Tibial nerve (tissue), 4 donors: Measurements from ENCODE around the gene AKAIN1. TPM values are rescaled to one million over a fixed set of nuclear protein-coding genes. Genes with fewer than 3 reads are reported as not detected.

Experiments used
- DNase-seq, 2 donors: peaks; one replicate each; pipeline ENCODE4 v3.0.0-alpha.2; 2019; ENCODE audit warnings: low spot score in 2 of 2
- H3K27ac ChIP-seq, 4 donors: fragments of 200-600 bp; sonication (generic) in 3 of 4; one replicate each; pipeline ENCODE4 v1.5.1; 2017 to 2019; ENCODE audit warnings: mild to moderate bottlenecking in 1 of 4
- H3K27me3 ChIP-seq, 2 donors: fragments of 200-600 bp; sonication (generic) in 1 of 2; one replicate each; pipeline versions ENCODE4 v1.5.1 to v1.6.0; 2017 to 2019
- H3K36me3 ChIP-seq, 3 donors: fragments of 200-600 bp; sonication (generic); one replicate each; pipeline ENCODE4 v1.5.1; 2018 to 2019
- H3K4me1 ChIP-seq, 4 donors: fragments of 200-600 bp; sonication (generic) in 3 of 4; one replicate each; pipeline ENCODE4 v1.5.1; 2017 to 2019
- H3K4me3 ChIP-seq, 4 donors: fragments of 200-600 bp; sonication (generic) in 3 of 4; one replicate each; pipeline ENCODE4 v1.5.1; 2017 to 2019; ENCODE audit warnings: mild to moderate bottlenecking in 1 of 4, moderate library complexity in 1 of 4
- H3K9me3 ChIP-seq, 4 donors: fragments of 200-600 bp; sonication (generic) in 3 of 4; one replicate each; pipeline ENCODE4 v1.5.1; 2017 to 2019
- CTCF ChIP-seq, 5 experiments: fragments of 200-600 bp in 3 of 5; fragments of 450-650 bp in 2 of 5; sonication (generic) in 3 of 5; IDR thresholded peaks; one replicate each; pipeline ENCODE4 v1.5.1; 2016 to 2019; ENCODE audit warnings: antibody characterized with exemption in 5 of 5, mild to moderate bottlenecking in 3 of 5, moderate library complexity in 2 of 5
- EP300 ChIP-seq, 2 donors: sonication (generic); formaldehyde crosslinking; IDR thresholded peaks; one replicate each; pipeline ENCODE4 v1.6.1; 2017; ENCODE audit warnings: antibody characterized with exemption in 2 of 2, mild to moderate bottlenecking in 1 of 2
- POLR2A ChIP-seq, 2 donors: fragments of 450-650 bp; IDR thresholded peaks; one replicate each; pipeline ENCODE4 v1.6.1; 2017; ENCODE audit warnings: antibody characterized with exemption in 2 of 2, mild to moderate bottlenecking in 2 of 2, moderate library complexity in 2 of 2
- WGBS, 2 donors: methylation state at CpG; one replicate each; pipeline ENCODE4 v1.1.5; 2018; 5-methylcytosine and 5-hydroxymethylcytosine counted together
- total RNA-seq, 4 donors: library from RNA; depleted of rRNA; stranded (reverse); fragments of >200 nt; gene quantifications; one replicate each; pipeline ENCODE4 v1.1.0, GENCODE V29; 2016

The AKAIN1 gene
- total RNA-seq, 4 donors from 2014 or later: not detected

GRCh38 chr18:5155907-5156287 lies 41.2 kb downstream of the AKAIN1 start:
- H3K27ac ChIP-seq: no peak overlapping the region
- no peak for DNase-seq
- no peaks in the 10 kb centered on the region for H3K9me3 ChIP-seq
- WGBS, 2 donors: 46 to 47% methylated on average over 5 of the region's 5 CpGs
- no peak for TF ChIP-seq EP300 (IDR thresholded peaks at IDR 0.05)
- no peak for TF ChIP-seq POLR2A (IDR thresholded peaks at IDR 0.05)
- TF ChIP-seq CTCF (IDR thresholded peaks at IDR 0.05): no peak
- no peak overlapping the region for H3K4me3 ChIP-seq
- H3K36me3 ChIP-seq: no peaks in the 10 kb centered on the region
- H3K27me3 ChIP-seq: no peaks in the 10 kb centered on the region
- H3K4me1 ChIP-seq: no peaks in the 10 kb centered on the region

GRCh38 chr18:5155218-5155906 lies 41.7 kb downstream of the AKAIN1 start:
- H3K27ac ChIP-seq: no peak overlapping the region
- no peaks in the 10 kb centered on the region for H3K9me3 ChIP-seq
- no peaks in the 10 kb centered on the region for H3K27me3 ChIP-seq
- DNase-seq: no peak
- H3K4me1 ChIP-seq: no peaks in the 10 kb centered on the region
- no peak for TF ChIP-seq CTCF (IDR thresholded peaks at IDR 0.05)
- TF ChIP-seq POLR2A (IDR thresholded peaks at IDR 0.05): no peak
- TF ChIP-seq EP300 (IDR thresholded peaks at IDR 0.05): no peak
- H3K36me3 ChIP-seq: no peaks in the 10 kb centered on the region
- no peak overlapping the region for H3K4me3 ChIP-seq
- 75 to 78% methylated on average over 17 of the region's 17 CpGs for WGBS, 2 donors

- Histone ChIP-seq H3K4me3 (no peak overlapping the region), H3K27ac (no peak overlapping the region), H3K9me3 (no peaks in the 10 kb centered on the region), H3K36me3 (no peaks in the 10 kb centered on the region), H3K27me3 (no peaks in the 10 kb centered on the region), H3K4me1 (no peaks in the 10 kb centered on the region)
- TF ChIP-seq EP300 (IDR thresholded peaks at IDR 0.05) (no peak), POLR2A (IDR thresholded peaks at IDR 0.05) (no peak), CTCF (IDR thresholded peaks at IDR 0.05) (no peak)
- DNase-seq: no peak
- WGBS, 2 donors: 82 to 83% methylated on average over 6 of the region's 6 CpGs
Measured at GRCh38 chr18:5152343-5153020, 44.6 kb downstream of the AKAIN1 start.

GRCh38 chr18:5150894-5151293 lies 46.2 kb downstream of the AKAIN1 start:
- Histone ChIP-seq H3K4me1 (no peaks in the 10 kb centered on the region), H3K4me3 (no peak overlapping the region), H3K36me3 (no peaks in the 10 kb centered on the region), H3K27me3 (no peaks in the 10 kb centered on the region), H3K27ac (no peak overlapping the region), H3K9me3 (no peaks in the 10 kb centered on the region)
- DNase-seq: no peak
- no peak for TF ChIP-seq CTCF (IDR thresholded peaks at IDR 0.05)
- no peak for TF ChIP-seq EP300 (IDR thresholded peaks at IDR 0.05)
- TF ChIP-seq POLR2A (IDR thresholded peaks at IDR 0.05): no peak
- WGBS, 2 donors: 90 to 96% methylated on average over 1 of the region's 1 CpG

GRCh38 chr18:5146093-5146492 lies 51.0 kb downstream of the AKAIN1 start:
- 64 to 76% methylated on average over 4 of the region's 4 CpGs for WGBS, 2 donors
- H3K4me1 ChIP-seq: peaks cover 0 to 3% (median 0%) of the 10 kb centered on the region in 4 donors
- H3K27me3 ChIP-seq: no peaks in the 10 kb centered on the region
- DNase-seq: no peak
- no peaks in the 10 kb centered on the region for H3K36me3 ChIP-seq
- H3K4me3 ChIP-seq: no peak overlapping the region
- TF ChIP-seq EP300 (IDR thresholded peaks at IDR 0.05) (no peak), POLR2A (IDR thresholded peaks at IDR 0.05) (no peak), CTCF (IDR thresholded peaks at IDR 0.05) (no peak)
- no peak overlapping the region for H3K27ac ChIP-seq
- H3K9me3 ChIP-seq: no peaks in the 10 kb centered on the region
